HG02588 (cell line): ENCODE results near the gene GPSM1.
"Not testable (repeated sequence)": the region's sequence is repeated elsewhere in the genome, so short reads cannot be mapped to it uniquely, and the experiment has no call there.

Experiments
- ATAC-seq: cut with Tn5 transposase; IDR thresholded peaks from one replicate; pipeline ENCODE4 v1.9.1; 2021; ENCODE audit warnings: mild to moderate bottlenecking, moderate library complexity; ENCODE audit not compliant: unreplicated experiment

Gene GPSM1

DNA sequence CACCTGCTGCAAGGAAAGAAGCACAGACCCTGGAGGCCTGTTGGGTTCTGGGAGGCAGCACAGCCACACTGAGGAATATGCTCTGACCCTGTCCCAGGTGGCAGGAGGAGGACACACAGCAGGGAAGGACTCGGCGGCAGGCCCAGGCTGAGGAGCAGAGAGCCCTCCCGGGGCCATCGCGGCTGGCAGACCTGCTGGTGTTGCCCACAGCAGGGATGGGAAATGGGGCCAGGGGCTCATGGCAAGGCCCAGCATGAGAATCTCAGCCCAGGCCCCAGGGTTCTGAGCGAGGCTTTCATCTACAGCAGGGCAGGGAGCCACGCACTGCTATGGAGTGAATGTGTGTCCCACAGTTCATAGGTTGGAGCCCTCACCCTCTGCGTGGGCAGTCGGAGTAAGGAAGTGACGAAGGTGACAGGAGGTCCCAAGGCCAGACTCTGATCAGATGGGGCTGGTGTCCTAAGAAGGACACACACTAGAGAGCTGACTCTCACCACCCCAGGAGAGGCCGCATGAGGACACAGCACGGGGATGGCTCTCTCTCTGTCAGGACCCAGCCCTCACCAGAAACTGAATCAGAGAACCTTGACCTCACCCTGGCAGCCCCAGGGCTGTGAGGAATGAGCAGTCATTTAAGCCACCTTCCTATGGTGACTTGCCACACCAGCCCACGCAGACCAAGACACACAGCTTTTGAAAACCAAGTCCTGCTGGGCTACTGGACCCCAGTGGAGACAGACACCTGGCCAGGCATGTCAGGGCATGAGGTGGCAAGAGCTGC lies 10.3 kb upstream of the GPSM1 start:
- no peak for ATAC-seq

GRCh38 chr9:136317695-136318094 lies 9.6 kb upstream of the GPSM1 start:
- no peak for ATAC-seq

- no peak for ATAC-seq
Measured at GRCh38 chr9:136318111-136318775, 9.1 kb upstream of the GPSM1 start.

DNA sequence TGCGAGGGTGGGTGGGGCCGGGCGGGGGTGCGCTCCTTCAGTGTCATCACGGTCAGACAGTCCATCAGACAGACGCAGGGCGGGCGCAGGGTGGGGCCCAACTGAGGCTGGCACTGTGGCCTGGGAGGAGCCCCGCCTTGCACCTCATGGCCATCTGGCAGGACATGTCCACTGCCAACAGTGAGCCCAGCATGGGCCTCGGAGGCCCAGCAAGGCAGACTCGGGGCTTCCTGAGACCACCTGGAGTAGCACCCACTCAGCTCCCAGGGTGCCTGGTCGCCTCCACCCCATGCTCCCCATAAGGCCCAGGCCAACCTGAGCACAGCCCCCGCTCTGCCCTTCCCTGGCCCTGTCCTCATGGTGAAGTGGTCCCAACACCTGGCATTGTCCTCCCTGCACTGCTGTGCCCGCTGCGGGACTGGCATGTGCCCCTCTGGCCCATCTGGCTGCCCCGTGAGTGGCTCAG lies 8.5 kb upstream of the GPSM1 start:
- ATAC-seq, result no peak

DNA sequence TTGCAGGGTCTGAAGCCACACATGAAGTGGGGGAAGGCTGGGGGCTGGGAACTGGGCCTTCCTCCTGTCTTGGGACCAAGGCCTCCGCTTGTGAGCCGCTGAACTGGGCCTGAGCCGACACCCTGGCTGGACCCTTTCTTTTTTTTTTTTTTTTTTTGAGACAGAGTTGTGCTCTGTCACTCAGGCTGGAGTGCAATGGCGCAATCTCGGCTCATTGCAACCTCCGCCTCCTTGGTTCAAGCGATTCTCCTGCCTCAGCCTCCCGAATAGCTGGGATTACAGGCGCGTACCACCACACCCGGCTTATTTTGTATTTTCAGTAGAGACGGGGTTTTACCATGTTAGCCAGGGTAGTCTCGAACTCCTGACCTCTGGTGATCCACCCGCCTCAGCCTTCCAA lies 8.1 kb upstream of the GPSM1 start:
- ATAC-seq, result not testable (repeated sequence)

DNA sequence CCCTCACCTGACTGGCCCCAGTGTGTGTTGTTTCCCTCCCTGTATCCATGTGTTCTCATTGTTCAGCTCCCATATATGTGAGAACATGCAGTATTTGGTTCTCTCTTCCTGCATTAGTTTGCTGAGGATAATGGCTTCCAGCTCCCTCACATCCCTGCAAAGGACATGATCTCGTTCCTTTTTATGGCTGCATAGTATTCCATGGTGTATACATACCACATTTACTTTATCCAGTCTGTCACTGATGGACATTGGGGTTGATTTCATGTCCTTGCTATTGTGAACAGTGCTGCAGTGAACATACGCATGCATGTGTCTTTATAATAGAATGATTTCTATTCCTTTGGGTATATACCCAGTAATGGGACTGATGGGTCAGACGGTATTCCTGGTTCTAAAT lies 7.4 kb upstream of the GPSM1 start:
- ATAC-seq, result not testable (repeated sequence)

DNA sequence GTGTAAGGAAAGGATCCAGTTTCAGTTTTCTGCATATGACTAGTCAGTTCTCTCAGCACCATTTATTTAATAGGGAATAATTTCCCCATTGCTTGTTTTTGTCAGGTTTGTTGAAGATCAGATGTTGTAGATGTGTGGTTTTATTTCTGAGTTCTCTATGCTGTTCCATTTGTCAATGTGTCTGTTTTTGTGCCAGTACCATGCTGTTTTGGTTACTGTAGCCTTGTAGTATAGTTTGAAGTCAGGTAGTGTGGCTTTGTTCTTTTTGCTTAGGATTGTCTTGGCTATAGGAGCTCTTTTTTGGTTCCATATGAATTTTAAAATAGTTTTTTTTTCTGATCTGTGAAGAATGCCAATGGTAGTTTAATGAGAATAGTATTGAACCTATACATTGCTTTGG lies 6.4 kb upstream of the GPSM1 start:
- not testable (repeated sequence) for ATAC-seq

GRCh38 chr9:136321561-136321960 lies 5.8 kb upstream of the GPSM1 start:
- ATAC-seq, result no peak

GRCh38 chr9:136322756-136323330 lies 4.5 kb upstream of the GPSM1 start:
- ATAC-seq, result no peak

GRCh38 chr9:136323371-136323789 lies 4.0 kb upstream of the GPSM1 start:
- ATAC-seq, result no peak

- no peak for ATAC-seq
Measured at GRCh38 chr9:136324501-136325300, 2.6 kb upstream of the GPSM1 start.

- no peak for ATAC-seq
Measured at GRCh38 chr9:136325358-136325757, 2.0 kb upstream of the GPSM1 start.

- no peak for ATAC-seq
Measured at GRCh38 chr9:136326061-136326760, 1.1 kb upstream of the GPSM1 start.

DNA sequence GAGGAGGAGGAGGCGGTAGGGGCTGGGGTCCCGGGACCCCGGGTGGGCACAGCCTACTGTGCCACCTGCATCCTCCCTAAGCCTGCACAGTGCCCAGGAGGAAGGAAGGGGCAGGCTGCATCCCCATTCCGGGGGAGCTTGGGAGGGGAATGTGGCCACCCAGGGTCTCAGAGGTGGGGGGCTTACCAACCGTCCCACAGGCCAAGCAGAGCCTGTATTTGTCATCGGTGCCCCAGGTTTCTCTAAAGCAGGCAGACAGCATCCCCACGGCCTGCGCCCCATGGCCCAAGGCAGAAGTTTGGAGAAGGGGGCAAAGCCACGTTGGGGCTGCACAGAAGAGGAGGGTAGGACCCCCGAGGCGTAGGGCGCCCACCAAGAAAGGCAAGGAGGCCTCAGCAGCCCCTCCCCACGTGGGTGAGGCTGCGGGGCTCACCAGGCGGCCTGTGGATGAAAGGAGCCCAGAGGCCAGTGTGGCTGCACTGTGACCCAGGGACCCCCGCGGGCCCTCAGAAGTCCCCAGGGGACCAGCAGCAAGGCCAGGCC lies 507 bp upstream of the GPSM1 start:
- ATAC-seq, result no peak

GRCh38 chr9:136328011-136328621 lies 777 bp downstream of the GPSM1 start:
- no peak for ATAC-seq

DNA sequence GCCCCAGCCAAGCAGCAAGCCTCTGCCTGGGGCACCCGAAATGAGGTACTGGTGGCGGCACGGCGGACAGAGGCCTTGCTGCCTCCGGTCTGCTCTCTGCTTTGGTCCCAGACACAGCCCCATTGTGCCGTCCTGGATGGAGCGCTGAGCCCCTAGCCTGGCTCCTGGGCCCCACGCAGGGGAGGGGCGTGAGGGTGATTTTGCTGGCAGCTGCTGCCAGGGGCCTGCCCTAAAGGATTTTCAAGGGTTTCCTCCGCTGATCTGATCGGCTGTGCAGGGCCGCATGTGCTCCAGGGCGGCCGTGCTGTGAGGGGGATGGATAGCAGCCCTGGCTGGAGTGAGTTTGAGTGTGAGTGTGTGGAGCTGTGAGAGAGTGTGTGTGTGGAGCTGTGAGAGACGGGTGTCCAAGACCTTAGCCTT lies 1.3 kb downstream of the GPSM1 start:
- ATAC-seq, result no peak

GRCh38 chr9:136329211-136329627 lies 1.9 kb downstream of the GPSM1 start:
- no peak for ATAC-seq

GRCh38 chr9:136329636-136330405 lies 2.5 kb downstream of the GPSM1 start:
- no peak for ATAC-seq

GRCh38 chr9:136330406-136330990 lies 3.2 kb downstream of the GPSM1 start:
- ATAC-seq, result no peak
